ENCODE measurements around the gene ASTL. TPM values are rescaled to one million over a fixed set of nuclear protein-coding genes. Genes with fewer than 3 reads are reported as not detected.

Gene ASTL
- total RNA-seq, 1 donor from 2014 or later: not detected

DNA sequence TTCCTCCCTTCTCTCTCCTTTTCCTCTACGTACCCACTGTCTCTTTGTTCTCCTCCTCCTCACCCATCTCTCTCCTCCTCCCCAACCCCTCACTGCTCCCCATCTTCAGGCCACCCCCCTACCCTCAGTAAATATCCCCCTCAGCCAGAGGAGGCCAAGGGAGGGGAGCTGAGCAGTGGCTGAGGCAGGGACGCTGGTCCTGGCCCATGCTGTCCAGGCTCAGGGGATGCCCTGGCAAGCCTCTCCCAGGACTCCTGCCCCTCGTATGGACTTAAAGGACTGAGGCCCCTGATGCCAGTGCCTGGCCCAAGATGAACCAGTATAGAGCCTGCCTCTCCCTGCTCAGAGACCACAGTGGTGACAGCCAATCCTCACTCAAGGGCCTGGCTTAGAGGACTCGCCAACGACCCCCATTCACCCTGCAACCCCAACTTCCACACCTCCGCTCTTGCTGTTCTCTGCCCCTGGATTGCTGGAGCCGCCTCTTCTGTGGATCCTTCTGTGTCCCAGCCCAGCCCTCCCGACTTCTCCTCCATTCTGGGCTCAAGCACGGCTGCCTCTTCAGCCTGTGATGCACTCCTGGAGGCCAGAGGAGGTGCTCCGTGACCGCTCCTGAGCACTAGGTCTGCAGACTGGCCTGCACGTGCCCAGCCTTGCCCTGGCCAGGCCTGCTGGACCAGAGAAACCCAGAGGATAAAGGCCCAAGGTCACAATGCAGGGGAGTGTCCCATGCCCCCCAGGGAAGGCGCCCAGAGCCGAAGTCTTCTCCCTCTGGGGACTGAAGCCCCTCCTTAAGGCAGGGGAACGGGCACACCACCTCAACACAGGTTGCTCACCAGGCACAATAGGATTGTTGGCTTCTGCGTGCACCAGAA, 16.4 kb upstream of the ASTL start:
- TF ChIP-seq, protein P1, sequence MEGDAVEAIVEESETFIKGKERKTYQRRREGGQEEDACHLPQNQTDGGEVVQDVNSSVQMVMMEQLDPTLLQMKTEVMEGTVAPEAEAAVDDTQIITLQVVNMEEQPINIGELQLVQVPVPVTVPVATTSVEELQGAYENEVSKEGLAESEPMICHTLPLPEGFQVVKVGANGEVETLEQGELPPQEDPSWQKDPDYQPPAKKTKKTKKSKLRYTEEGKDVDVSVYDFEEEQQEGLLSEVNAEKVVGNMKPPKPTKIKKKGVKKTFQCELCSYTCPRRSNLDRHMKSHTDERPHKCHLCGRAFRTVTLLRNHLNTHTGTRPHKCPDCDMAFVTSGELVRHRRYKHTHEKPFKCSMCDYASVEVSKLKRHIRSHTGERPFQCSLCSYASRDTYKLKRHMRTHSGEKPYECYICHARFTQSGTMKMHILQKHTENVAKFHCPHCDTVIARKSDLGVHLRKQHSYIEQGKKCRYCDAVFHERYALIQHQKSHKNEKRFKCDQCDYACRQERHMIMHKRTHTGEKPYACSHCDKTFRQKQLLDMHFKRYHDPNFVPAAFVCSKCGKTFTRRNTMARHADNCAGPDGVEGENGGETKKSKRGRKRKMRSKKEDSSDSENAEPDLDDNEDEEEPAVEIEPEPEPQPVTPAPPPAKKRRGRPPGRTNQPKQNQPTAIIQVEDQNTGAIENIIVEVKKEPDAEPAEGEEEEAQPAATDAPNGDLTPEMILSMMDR (conservative IDR thresholded peaks at IDR 0.05): no peak
- Mint-ChIP-seq H3K4me1 (ENCODE audit: unreplicated experiment) (peaks cover 9% of the 10 kb centered on the region), H3K36me3 (no peaks in the 10 kb centered on the region), H3K9me3 (no peaks in the 10 kb centered on the region), H3K27ac (peak overlapping the region; percentile 46), H3K27me3 (peaks cover 7% of the 10 kb centered on the region), H3K4me3 (no peak overlapping the region)
- no peak for DNase-seq (ENCODE audit: extremely low spot score, unreplicated experiment)

DNA sequence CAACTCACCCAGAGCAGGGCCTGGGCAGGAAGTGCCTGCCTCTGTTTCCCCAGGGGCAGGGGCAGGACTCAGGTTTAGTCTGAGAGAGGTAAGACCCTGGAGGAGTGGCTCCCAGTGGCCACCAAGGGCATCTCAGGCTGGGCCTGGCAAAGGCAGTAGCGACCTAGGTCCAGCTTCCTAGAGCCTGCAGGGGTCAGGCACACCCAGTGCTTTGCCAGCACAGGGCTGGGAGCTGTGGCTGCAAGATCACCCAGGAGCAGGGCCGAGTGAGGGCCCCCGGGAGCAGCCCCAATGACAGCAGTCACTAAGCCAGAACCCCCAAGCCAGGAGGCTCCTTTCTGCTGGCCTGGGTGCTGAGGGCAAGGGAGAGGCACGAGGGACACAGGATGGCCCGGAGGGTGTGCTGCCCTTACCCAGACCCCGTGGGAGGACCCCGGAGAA, 15.7 kb upstream of the ASTL start:
- TF ChIP-seq, protein P1 (conservative IDR thresholded peaks at IDR 0.05): no peak
- Mint-ChIP-seq H3K4me1 (ENCODE audit: unreplicated experiment) (peaks cover 13% of the 10 kb centered on the region), H3K4me3 (no peak overlapping the region), H3K27me3 (peaks cover 2% of the 10 kb centered on the region), H3K27ac (no peak overlapping the region), H3K36me3 (no peaks in the 10 kb centered on the region), H3K9me3 (no peaks in the 10 kb centered on the region)
- peak; percentile 60 for DNase-seq (ENCODE audit: extremely low spot score, unreplicated experiment)

DNA sequence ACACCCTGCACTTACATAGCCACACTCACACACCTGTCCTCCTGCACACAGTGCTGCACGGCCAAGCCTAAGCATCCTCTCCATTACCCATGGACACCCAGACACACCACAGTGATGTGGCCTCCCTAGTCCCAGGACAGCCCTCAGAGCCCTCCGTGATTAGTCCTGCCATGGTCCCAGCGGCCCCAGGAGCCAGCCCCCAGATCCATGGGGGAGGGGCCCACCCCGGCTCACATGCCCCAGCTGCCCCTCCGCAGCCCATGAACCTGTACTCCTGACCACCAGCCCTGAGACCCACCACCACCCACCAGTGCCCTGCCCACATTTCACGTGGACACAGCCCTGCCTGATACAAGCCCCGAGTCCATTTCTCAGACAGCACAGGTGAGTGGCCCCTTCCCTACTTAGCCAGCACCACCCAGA, 15.0 kb upstream of the ASTL start:
- no peak overlapping the region for H3K4me3 Mint-ChIP-seq
- H3K36me3 Mint-ChIP-seq: no peaks in the 10 kb centered on the region
- H3K4me1 Mint-ChIP-seq (ENCODE audit: unreplicated experiment): peaks cover 16% of the 10 kb centered on the region
- no peaks in the 10 kb centered on the region for H3K9me3 Mint-ChIP-seq
- TF ChIP-seq, protein P1 (conservative IDR thresholded peaks at IDR 0.05): no peak
- H3K27ac Mint-ChIP-seq: peak overlapping the region; percentile 39
- peaks cover 2% of the 10 kb centered on the region for H3K27me3 Mint-ChIP-seq
- DNase-seq (ENCODE audit: extremely low spot score, unreplicated experiment): no peak

DNA sequence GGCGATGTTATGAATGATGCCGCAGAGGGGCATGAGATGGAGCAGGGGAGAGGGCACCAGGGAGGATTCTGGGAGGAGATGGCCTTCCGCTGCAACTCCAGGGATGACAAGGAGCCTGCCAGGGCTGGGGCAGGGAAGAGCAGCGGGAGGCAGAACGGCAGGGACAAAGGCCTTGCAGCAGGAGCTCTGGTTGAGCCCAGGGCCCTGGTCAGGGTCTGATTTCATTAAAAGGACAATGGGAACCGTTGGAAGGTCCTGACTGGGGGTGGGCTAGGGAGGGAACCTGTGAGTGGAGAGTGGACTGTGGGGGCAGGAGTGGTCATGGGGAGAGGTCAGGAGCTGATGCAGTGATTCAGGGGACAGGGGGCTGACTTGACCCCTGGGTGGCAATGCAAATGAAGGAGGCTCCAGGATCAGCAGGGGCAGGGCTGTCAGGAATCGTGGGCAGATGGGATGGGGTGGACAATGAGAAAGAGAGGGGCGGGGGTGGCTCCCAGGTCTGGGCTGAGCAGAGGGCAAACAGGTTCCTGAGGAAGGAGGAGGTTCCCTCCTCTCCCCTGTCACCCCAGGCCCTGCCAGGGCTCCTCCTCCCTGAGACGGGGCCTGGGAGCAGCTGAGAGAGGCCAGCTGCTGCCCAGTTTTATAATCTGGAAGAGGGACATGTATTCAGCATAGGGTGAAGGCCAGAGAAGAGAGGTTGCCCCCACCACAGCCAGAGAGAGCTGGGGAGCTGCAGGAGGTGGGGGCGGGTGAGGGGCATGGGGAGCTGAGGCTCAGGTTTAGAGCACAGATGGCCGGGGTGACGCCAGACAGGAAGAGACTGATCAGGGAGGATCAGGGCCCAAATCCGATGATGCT, 14.2 kb upstream of the ASTL start:
- H3K9me3 Mint-ChIP-seq: no peaks in the 10 kb centered on the region
- no peaks in the 10 kb centered on the region for H3K36me3 Mint-ChIP-seq
- DNase-seq (ENCODE audit: extremely low spot score, unreplicated experiment): no peak
- no peak overlapping the region for H3K4me3 Mint-ChIP-seq
- TF ChIP-seq, protein P1 (conservative IDR thresholded peaks at IDR 0.05): no peak
- H3K27ac Mint-ChIP-seq: peak overlapping the region; percentile 39
- peaks cover 7% of the 10 kb centered on the region for H3K27me3 Mint-ChIP-seq
- peaks cover 17% of the 10 kb centered on the region for H3K4me1 Mint-ChIP-seq (ENCODE audit: unreplicated experiment)

DNA sequence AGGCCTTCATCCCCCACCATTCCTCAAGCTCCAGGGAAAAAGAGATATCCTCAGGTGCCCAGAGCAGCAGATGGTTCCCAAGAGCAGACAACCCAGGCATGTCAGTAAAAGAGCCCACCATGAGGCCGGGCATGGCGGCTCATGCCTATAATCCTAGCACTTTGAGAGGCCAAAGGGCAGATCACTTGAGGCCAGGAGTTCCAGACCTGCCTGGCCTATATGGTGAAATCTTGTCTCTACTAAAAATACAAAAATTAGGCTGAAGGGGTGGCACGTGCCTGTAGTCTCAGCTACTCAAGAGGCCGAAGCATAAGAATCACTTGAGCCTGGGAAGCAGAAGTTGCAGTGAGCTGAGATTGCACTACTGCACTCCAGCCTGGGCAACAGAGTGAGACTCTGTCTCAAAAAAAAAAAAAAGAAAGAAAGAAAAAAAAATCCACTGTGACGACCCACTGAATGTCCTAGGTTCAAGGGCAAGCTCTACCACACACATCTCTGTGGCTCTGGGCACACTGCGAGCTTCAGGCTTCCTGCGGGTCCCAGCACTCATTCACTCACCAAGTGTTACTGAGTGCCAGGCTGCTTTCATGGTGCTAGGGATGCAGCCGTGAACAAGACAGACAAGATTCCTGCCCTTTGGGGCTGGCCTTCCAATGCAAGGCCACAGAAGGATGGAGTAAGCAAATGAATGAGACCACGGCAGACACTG, 13.4 kb upstream of the ASTL start:
- TF ChIP-seq, protein P1 (conservative IDR thresholded peaks at IDR 0.05): no peak
- Mint-ChIP-seq H3K4me3 (no peak overlapping the region), H3K9me3 (no peaks in the 10 kb centered on the region), H3K27ac (no peak overlapping the region), H3K36me3 (no peaks in the 10 kb centered on the region), H3K27me3 (peaks cover 14% of the 10 kb centered on the region), H3K4me1 (ENCODE audit: unreplicated experiment) (peaks cover 17% of the 10 kb centered on the region)
- no peak for DNase-seq (ENCODE audit: extremely low spot score, unreplicated experiment)
